ENCODE results near the gene PODXL. TPM values are rescaled to one million over a fixed set of nuclear protein-coding genes. Genes with fewer than 3 reads are reported as not detected.
"Not testable (repeated sequence)": the region's sequence is repeated elsewhere in the genome, so short reads cannot be mapped to it uniquely, and the experiment has no call there.

Gene PODXL
- total and polyA plus RNA-seq, 2 donors (not counting 3 experiments of a cell fraction or from before 2014, with no cell fraction given): 86.4 to 156 TPM

- peaks cover 77% of the 10 kb centered on the region for H3K79me2 ChIP-seq (ENCODE audit: control insufficient read depth, insufficient read depth, low read length)
- no peaks in the 10 kb centered on the region for H3K27me3 ChIP-seq (ENCODE audit: control insufficient read depth in 2 of 2, insufficient read depth in 2 of 2, low read length in 2 of 2)
- ChIA-PET POLR2A (no interaction called here), CTCF (no interaction called here)
- H3K9ac ChIP-seq (replicated peaks; ENCODE audit: extremely low read depth, insufficient read depth, low read length): no peak overlapping the region
- H3K4me3 ChIP-seq (replicated peaks in 1 of 3; ENCODE audit: insufficient read depth in 1 of 3, low read depth in 1 of 3, low read length in 3 of 3): no peak overlapping the region
- H3K36me3 ChIP-seq (ENCODE audit: control insufficient read depth in 2 of 2, extremely low read depth in 1 of 2, insufficient read depth in 2 of 2, low read length in 2 of 2): no peaks in the 10 kb centered on the region
- no peak for DNase-seq (ENCODE audit: low read depth, low spot score)
- H3K9me3 ChIP-seq (replicated peaks; ENCODE audit: control insufficient read depth, insufficient read depth, low read length): no peaks in the 10 kb centered on the region
- H3K27ac ChIP-seq (ENCODE audit: insufficient read depth, low read depth, low read length): no peak overlapping the region
- H4K20me1 ChIP-seq (replicated peaks; ENCODE audit: control insufficient read depth, extremely low read depth, insufficient read depth, low read length): no peaks in the 10 kb centered on the region
- H3K4me1 ChIP-seq (ENCODE audit: control insufficient read depth, extremely low read depth, insufficient read depth, low read length): peaks cover 24% of the 10 kb centered on the region
- H3K4me2 ChIP-seq (ENCODE audit: insufficient read depth, low read length): no peak overlapping the region
- TF ChIP-seq POLR2AphosphoS5 (IDR thresholded peaks at IDR 0.05; ENCODE audit: insufficient read depth, low read depth, low read length) (peak; percentile 8), FOS (IDR thresholded peaks at IDR 0.05; ENCODE audit: borderline replicate concordance, insufficient read depth, low read length) (no peak), MAX (IDR thresholded peaks at IDR 0.05; ENCODE audit: insufficient read depth, insufficient read length) (no peak), CTCF (IDR thresholded peaks at IDR 0.05; ENCODE audit: extremely low read depth in 1 of 2, insufficient read depth in 1 of 2, low read depth in 1 of 2, low read length in 2 of 2) (no peak)
- BruUV-seq (replicated peaks): no TSS peak
- no peak overlapping the region for H2AFZ ChIP-seq (ENCODE audit: low read depth, low read length)
- dilution Hi-C loops (cut with MboI; ENCODE audit: extremely low pct_ligation_motif_present, low sequenced_read_pairs) (no loop called here), intact Hi-C loops (cut with micrococcal nuclease) (loop anchor here (10.0 kb wide), 1 partner anchor 107 kb away; no protein-coding TSS in a partner anchor)
- no peaks in the 10 kb centered on the region for H3K9me1 ChIP-seq (replicated peaks; ENCODE audit: control insufficient read depth, extremely low read depth, insufficient read depth, low read length)
- FAIRE-seq: no peak
These were observed 39.1 kb downstream of the PODXL start for GRCh38 chr7:131517218-131517923.

- FAIRE-seq; H3K27me3 ChIP-seq (ENCODE audit: control insufficient read depth in 2 of 2, insufficient read depth in 2 of 2, low read length in 2 of 2); H3K4me2 ChIP-seq (ENCODE audit: insufficient read depth, low read length); H3K36me3 ChIP-seq (ENCODE audit: control insufficient read depth in 2 of 2, extremely low read depth in 1 of 2, insufficient read depth in 2 of 2, low read length in 2 of 2); POLR2A ChIA-PET; H3K9me1 ChIP-seq (replicated peaks; ENCODE audit: control insufficient read depth, extremely low read depth, insufficient read depth, low read length); dilution Hi-C loops (cut with MboI; ENCODE audit: extremely low pct_ligation_motif_present, low sequenced_read_pairs); H3K27ac ChIP-seq (ENCODE audit: insufficient read depth, low read depth, low read length); H2AFZ ChIP-seq (ENCODE audit: low read depth, low read length); BruUV-seq (replicated peaks); H3K9me3 ChIP-seq (replicated peaks; ENCODE audit: control insufficient read depth, insufficient read depth, low read length); DNase-seq (ENCODE audit: low read depth, low spot score); H4K20me1 ChIP-seq (replicated peaks; ENCODE audit: control insufficient read depth, extremely low read depth, insufficient read depth, low read length); H3K4me3 ChIP-seq (replicated peaks in 1 of 3; ENCODE audit: insufficient read depth in 1 of 3, low read depth in 1 of 3, low read length in 3 of 3); H3K9ac ChIP-seq (replicated peaks; ENCODE audit: extremely low read depth, insufficient read depth, low read length): not testable (repeated sequence)
- Histone ChIP-seq H3K4me1 (ENCODE audit: control insufficient read depth, extremely low read depth, insufficient read depth, low read length) (peaks cover 23% of the 10 kb centered on the region), H3K79me2 (ENCODE audit: control insufficient read depth, insufficient read depth, low read length) (peaks cover 73% of the 10 kb centered on the region)
- CTCF ChIA-PET: interaction anchor here (1.1 to 2.5 kb wide), 7 partner anchors 11 to 139 kb away, joined by 3 to 10 read pairs (median 6); no protein-coding TSS in a partner anchor
- intact Hi-C loops (cut with micrococcal nuclease): loop anchor here (10.0 kb wide), 1 partner anchor 109 kb away; no protein-coding TSS in a partner anchor
These were observed 41.0 kb downstream of the PODXL start for GRCh38 chr7:131515471-131515870.

Data from endothelial cell of umbilical vein (primary cell).